ENCODE results near the gene DTNB.

Gene DTNB

DNA sequence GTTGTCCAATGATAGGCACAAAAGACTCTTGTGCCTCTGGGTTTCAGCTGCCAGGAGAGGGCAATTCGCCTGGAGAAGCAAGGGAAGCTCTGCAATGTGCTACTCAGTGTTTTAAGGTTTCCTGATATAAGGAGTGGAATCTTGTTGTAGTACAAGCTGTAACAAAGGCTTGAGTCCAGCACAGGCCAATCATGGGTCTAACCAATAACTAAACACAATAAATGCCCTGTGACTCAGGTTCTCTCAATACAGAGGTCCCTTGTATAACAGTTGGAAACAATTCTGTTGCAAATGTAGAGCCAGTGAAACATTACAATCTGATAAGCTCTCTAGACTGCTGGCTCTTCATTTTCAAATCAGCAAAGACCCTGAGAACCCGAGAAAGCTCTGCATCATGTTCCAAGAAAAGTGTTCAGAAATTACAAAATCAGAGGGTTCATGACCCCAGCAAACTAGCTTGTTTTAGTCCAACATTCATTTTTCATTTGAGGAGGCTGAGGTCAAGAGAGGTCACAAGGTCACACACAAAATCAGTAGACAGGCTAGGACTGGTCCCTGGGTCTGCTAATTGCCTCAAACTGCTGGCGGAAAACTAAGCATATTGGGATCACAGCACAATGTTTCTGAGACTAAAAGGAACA lies 272.7 kb downstream of the DTNB start:
- H3K9me3 Mint-ChIP-seq = no peaks in the 10 kb centered on the region
- ATAC-seq (no peak), DNase-seq (ENCODE audit: low spot score in 2 of 2) (no peak)
- no peak overlapping the region for H3K27ac Mint-ChIP-seq
- no peak overlapping the region for H3K4me3 Mint-ChIP-seq
- H3K36me3 Mint-ChIP-seq = no peaks in the 10 kb centered on the region
- H3K4me1 Mint-ChIP-seq = peaks cover 35% of the 10 kb centered on the region

DNA sequence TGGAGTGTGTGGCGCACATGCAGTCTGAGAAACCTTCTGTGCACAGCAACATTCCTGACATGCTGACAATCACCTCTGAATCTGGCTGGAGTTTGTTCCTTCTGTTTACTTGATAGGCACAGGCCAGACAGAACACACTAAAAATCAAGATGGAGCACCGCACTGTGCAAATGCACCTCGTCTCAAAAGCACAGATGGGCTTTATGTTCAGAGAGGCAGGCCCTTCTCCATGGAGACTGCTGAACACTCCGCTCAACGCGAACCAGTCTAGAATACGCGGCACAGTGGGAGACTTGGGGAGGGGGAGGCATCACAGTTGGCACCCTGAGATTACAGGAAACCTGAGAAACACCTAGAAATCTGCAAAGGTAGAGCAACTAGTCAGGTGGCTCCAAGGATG lies 273.2 kb downstream of the DTNB start:
- H3K27ac Mint-ChIP-seq = no peak overlapping the region
- H3K9me3 Mint-ChIP-seq = no peaks in the 10 kb centered on the region
- ATAC-seq (no peak), DNase-seq (ENCODE audit: low spot score in 2 of 2) (no peak)
- H3K4me3 Mint-ChIP-seq = no peak overlapping the region
- H3K4me1 Mint-ChIP-seq = peaks cover 35% of the 10 kb centered on the region
- H3K36me3 Mint-ChIP-seq = no peaks in the 10 kb centered on the region

DNA sequence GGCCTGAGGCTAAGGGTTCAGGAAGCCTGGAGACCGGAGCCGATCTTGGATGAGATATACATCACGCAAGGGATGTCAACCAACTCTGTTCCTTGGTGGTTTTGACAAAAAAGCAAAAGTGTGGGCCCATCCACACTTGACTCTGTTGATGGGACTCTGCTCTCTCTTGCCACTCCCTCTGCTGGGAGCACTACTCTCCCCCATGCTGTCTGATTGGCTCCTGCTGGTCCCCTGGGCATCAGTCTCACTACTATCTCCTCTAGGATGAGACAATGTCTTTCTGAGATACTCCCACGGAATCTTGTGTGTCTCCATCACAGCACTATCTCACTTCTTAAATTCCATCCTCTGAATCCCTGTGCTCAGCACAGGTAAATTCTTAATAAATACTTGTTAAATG lies 274.8 kb downstream of the DTNB start:
- no peak overlapping the region for H3K27ac Mint-ChIP-seq
- ATAC-seq = no peak
- no peak overlapping the region for H3K4me3 Mint-ChIP-seq
- H3K9me3 Mint-ChIP-seq = no peaks in the 10 kb centered on the region
- DNase-seq (ENCODE audit: low spot score in 2 of 2) = no peak
- H3K36me3 Mint-ChIP-seq = no peaks in the 10 kb centered on the region
- H3K4me1 Mint-ChIP-seq = peaks cover 26% of the 10 kb centered on the region

DNA sequence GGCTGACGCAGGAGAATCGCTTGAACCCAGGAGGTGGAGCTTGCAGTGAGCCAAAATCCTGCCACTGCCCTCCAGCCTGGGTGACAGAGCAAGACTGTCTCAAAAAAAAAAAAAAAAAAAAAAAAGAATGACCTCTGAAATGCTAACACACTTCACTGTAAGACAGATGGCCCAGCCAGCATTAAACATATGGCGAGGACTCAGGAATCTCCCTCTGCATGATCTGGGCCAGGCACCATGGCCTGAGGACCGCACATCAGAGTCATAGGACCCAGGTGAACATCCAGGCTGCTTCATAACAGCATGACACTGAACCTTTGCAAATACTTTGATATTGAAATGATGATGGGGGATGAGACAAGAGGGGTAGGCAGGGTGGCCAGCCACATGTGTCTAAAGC lies 275.6 kb downstream of the DTNB start:
- Mint-ChIP-seq H3K4me3 (no peak overlapping the region), H3K27ac (no peak overlapping the region), H3K4me1 (peaks cover 19% of the 10 kb centered on the region)

GRCh38 chr2:25389161-25389560 lies 284.2 kb downstream of the DTNB start:
- no peak overlapping the region for H3K4me3 Mint-ChIP-seq
- DNase-seq (ENCODE audit: low spot score in 2 of 2) (no peak), ATAC-seq (no peak)
- no peaks in the 10 kb centered on the region for H3K9me3 Mint-ChIP-seq
- no peak overlapping the region for H3K27ac Mint-ChIP-seq
- peaks cover 22% of the 10 kb centered on the region for H3K4me1 Mint-ChIP-seq
- H3K36me3 Mint-ChIP-seq = peaks cover 12% of the 10 kb centered on the region

More for the DNA sequence above, 275.6 kb downstream of the DTNB start:
- DNase-seq (ENCODE audit: low spot score in 2 of 2) (no peak), ATAC-seq (no peak)
- Mint-ChIP-seq H3K36me3 (no peaks in the 10 kb centered on the region), H3K9me3 (no peaks in the 10 kb centered on the region)

- H3K36me3 Mint-ChIP-seq = peaks cover 12% of the 10 kb centered on the region
- peaks cover 22% of the 10 kb centered on the region for H3K4me1 Mint-ChIP-seq
- H3K27ac Mint-ChIP-seq = no peak overlapping the region
- H3K9me3 Mint-ChIP-seq = no peaks in the 10 kb centered on the region
- no peak for DNase-seq (ENCODE audit: low spot score in 2 of 2)
- no peak for ATAC-seq
- no peak overlapping the region for H3K4me3 Mint-ChIP-seq
Measured at GRCh38 chr2:25388491-25388890, 284.9 kb downstream of the DTNB start.

- Mint-ChIP-seq H3K27ac (peak overlapping the region; percentile 8), H3K4me1 (peaks cover 22% of the 10 kb centered on the region), H3K4me3 (no peak overlapping the region), H3K36me3 (peaks cover 12% of the 10 kb centered on the region), H3K9me3 (no peaks in the 10 kb centered on the region)
- no peak for DNase-seq (ENCODE audit: low spot score in 2 of 2)
- ATAC-seq = no peak
Measured at GRCh38 chr2:25387876-25388449, 285.4 kb downstream of the DTNB start.

- Mint-ChIP-seq H3K36me3 (peaks cover 12% of the 10 kb centered on the region), H3K27ac (peak overlapping the region; percentile 23), H3K4me1 (peaks cover 22% of the 10 kb centered on the region), H3K9me3 (no peaks in the 10 kb centered on the region), H3K4me3 (no peak overlapping the region)
- DNase-seq (ENCODE audit: low spot score in 2 of 2) (no peak), ATAC-seq (no peak)
Measured at GRCh38 chr2:25386971-25387875, 286.2 kb downstream of the DTNB start.

GRCh38 chr2:25385910-25386309 lies 287.5 kb downstream of the DTNB start:
- H3K27ac Mint-ChIP-seq = no peak overlapping the region
- peaks cover 21% of the 10 kb centered on the region for H3K4me1 Mint-ChIP-seq
- DNase-seq (ENCODE audit: low spot score in 2 of 2) = no peak
- H3K4me3 Mint-ChIP-seq = no peak overlapping the region
- H3K36me3 Mint-ChIP-seq = peaks cover 12% of the 10 kb centered on the region
- H3K9me3 Mint-ChIP-seq = no peaks in the 10 kb centered on the region
- ATAC-seq = no peak

DNA sequence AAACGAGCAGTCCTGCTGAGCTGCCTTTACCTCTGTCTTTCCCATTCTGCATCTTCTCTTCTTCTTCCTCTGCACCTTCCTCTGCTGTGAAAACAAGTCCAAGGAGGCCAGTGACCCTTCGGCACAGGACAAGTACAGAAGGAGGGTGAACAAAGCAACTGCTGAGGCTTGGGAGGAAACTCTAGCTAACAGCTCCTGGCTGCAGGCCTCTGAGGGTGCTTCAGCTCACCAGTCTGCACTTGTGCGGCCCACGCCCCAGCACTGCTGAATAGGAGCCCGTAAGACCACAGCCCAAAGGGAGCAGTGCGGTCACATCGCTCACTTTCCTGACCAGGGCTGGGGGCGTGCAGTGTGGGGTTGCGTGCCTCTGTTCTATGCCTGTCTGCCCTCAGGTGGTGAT lies 289.6 kb downstream of the DTNB start:
- ATAC-seq (no peak), DNase-seq (ENCODE audit: low spot score in 2 of 2) (no peak)
- H3K4me3 Mint-ChIP-seq = no peak overlapping the region
- H3K4me1 Mint-ChIP-seq = peaks cover 36% of the 10 kb centered on the region
- no peaks in the 10 kb centered on the region for H3K9me3 Mint-ChIP-seq
- H3K36me3 Mint-ChIP-seq = peaks cover 7% of the 10 kb centered on the region
- H3K27ac Mint-ChIP-seq = no peak overlapping the region

DNA sequence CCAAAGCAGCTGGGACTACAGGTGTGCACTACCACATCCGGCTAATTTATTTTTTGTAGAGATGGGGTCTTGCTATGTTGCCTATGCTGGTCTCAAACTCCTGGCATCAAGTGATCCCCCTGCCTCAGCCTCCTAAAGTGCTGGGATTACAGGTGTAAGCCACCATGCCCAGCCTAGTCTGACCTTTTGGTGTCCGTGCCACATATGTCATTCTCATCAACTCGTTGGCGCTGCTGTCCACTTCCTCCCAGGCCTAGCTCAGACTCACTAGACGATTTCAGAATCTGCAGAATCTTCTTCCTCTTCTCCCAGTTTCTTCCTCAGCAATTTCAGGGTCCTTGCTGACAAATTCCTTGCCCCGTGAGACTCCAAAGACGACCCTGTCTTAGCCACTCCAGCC lies 291.9 kb downstream of the DTNB start:
- DNase-seq (ENCODE audit: low spot score in 2 of 2) = no peak
- Mint-ChIP-seq H3K9me3 (no peaks in the 10 kb centered on the region), H3K4me1 (peaks cover 43% of the 10 kb centered on the region), H3K4me3 (no peak overlapping the region), H3K36me3 (peaks cover 2% of the 10 kb centered on the region), H3K27ac (peak overlapping the region; percentile 7)
- no peak for ATAC-seq

GRCh38 chr2:25380586-25381375 lies 292.6 kb downstream of the DTNB start:
- Mint-ChIP-seq H3K4me3 (no peak overlapping the region), H3K27ac (no peak overlapping the region), H3K36me3 (no peaks in the 10 kb centered on the region), H3K9me3 (no peaks in the 10 kb centered on the region), H3K4me1 (peaks cover 49% of the 10 kb centered on the region)
- DNase-seq (ENCODE audit: low spot score in 2 of 2) = no peak
- no peak for ATAC-seq

DNA sequence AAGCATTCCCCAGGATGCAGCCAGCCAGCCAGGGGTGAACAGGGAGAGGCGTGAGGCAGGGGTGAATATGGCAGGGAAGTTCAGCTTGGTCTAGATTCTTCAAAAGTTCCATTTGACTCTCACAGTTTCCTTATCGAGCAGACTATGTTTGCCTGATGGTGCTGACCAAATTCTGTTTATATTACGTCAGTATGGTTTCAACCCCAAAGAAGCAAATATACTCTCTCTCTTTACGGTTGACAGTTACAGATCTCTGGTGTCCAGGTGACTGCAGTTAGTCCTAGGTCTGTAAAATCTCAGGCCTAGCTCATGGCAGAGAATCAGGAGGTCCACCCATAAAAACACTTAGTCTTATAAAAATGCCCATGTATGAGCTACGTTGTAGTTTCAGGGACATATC lies 293.4 kb downstream of the DTNB start:
- DNase-seq (ENCODE audit: low spot score in 2 of 2) (no peak), ATAC-seq (no peak)
- no peaks in the 10 kb centered on the region for H3K9me3 Mint-ChIP-seq
- H3K4me1 Mint-ChIP-seq = peaks cover 53% of the 10 kb centered on the region
- H3K36me3 Mint-ChIP-seq = no peaks in the 10 kb centered on the region
- no peak overlapping the region for H3K27ac Mint-ChIP-seq
- H3K4me3 Mint-ChIP-seq = no peak overlapping the region

DNA sequence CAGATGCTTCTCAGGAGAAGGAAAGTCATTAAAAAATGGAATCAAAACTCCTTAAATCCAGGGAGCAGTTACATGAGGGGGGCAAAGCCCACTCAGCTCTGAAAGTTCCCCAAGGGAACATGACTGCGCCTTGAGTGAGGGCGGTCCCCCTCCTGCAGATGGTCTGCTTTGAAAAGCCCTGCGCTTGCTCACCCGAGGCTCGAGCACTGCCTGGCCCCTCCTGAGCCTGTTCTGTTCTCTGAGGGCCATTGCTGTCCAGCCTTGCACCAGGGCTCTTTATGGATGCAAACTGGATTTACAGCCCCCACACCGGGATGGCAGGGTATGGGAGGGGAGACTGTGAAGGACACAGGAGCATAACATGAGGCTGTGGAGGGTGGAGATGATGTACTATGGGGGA lies 293.8 kb downstream of the DTNB start:
- Mint-ChIP-seq H3K4me3 (no peak overlapping the region), H3K36me3 (no peaks in the 10 kb centered on the region), H3K4me1 (peaks cover 54% of the 10 kb centered on the region), H3K9me3 (no peaks in the 10 kb centered on the region), H3K27ac (no peak overlapping the region)
- ATAC-seq (no peak), DNase-seq (ENCODE audit: low spot score in 2 of 2) (no peak)

DNA sequence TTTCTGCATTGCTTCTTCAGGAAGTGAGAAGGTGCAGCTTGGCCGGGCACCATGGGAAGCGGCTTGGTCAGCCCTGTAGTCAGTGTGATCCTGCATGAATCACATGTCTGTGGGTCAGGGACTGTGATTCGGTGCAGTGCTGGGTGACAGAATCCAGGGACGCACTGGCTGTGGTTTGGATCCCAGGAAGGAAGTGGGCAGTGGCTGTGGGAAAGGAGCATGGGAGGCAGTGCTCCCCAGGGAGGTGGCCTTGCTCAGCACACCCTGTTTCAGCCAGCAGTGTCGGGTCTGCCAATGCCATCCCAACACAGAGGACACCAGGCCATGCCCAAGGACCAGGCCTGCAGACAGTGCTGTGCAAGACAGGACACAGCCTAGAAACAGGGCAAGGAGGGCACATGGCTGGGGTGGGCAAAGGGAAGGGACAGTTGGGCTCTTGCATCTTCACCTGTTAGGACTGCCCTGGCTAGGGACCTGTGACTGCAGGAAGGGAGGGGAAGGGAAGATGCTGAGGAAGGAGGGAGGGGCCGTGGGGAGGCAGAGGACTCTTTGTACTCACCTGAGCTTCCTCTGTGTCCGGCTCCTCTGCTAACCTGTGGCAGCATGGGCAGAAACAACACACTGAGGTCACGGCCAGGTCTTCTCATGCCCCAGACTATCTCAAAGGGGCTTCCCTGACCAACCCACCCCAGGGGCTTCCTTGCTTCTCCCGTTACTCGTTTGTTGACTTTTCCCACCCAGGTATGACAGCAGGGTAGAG lies 294.5 kb downstream of the DTNB start:
- no peak for DNase-seq (ENCODE audit: low spot score in 2 of 2)
- H3K4me3 Mint-ChIP-seq = no peak overlapping the region
- H3K9me3 Mint-ChIP-seq = no peaks in the 10 kb centered on the region
- H3K27ac Mint-ChIP-seq = no peak overlapping the region
- no peak for ATAC-seq
- no peaks in the 10 kb centered on the region for H3K36me3 Mint-ChIP-seq
- peaks cover 54% of the 10 kb centered on the region for H3K4me1 Mint-ChIP-seq

All from stimulated activated effector memory CD8-positive, alpha-beta T cell treated with anti-CD3 and anti-CD28 coated beads, Interleukin-12 subunit alpha, Interleukin-12 subunit beta, amount 100 ng/mL, for 72 hours (primary cell).